Measurements from ENCODE around the gene IPPK.

The IPPK gene

DNA sequence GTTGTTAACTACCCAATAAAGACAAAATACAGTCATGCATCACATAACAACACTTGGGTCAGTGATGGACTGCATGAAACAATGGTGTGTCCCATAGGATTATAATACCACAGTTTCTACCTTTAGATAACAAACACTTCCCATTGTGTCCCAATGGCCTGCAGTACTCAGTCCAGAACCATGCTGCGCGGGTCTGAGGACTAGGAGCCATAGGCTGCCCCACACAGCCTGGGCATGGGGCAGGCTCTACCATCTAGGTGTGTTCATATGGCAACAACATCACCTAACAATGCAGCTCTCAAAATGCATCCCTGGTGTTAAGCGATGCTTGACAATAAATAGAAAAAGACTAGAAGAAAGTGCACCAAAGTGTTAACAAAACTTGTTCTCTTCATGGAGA lies 6.8 kb downstream of the IPPK start:
- no peak for TF ChIP-seq EZH2 (IDR thresholded peaks at IDR 0.05; ENCODE audit: borderline replicate concordance, low read depth, low read length, severe bottlenecking)
- TF ChIP-seq, protein P1, sequence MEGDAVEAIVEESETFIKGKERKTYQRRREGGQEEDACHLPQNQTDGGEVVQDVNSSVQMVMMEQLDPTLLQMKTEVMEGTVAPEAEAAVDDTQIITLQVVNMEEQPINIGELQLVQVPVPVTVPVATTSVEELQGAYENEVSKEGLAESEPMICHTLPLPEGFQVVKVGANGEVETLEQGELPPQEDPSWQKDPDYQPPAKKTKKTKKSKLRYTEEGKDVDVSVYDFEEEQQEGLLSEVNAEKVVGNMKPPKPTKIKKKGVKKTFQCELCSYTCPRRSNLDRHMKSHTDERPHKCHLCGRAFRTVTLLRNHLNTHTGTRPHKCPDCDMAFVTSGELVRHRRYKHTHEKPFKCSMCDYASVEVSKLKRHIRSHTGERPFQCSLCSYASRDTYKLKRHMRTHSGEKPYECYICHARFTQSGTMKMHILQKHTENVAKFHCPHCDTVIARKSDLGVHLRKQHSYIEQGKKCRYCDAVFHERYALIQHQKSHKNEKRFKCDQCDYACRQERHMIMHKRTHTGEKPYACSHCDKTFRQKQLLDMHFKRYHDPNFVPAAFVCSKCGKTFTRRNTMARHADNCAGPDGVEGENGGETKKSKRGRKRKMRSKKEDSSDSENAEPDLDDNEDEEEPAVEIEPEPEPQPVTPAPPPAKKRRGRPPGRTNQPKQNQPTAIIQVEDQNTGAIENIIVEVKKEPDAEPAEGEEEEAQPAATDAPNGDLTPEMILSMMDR (IDR thresholded peaks at IDR 0.05; ENCODE audit: borderline replicate concordance, extremely low read depth, low read length, poor library complexity, severe bottlenecking), result no peak
- ATAC-seq (ENCODE audit: insufficient read depth, low read depth), result no peak
- H3K9ac ChIP-seq (ENCODE audit: low read depth, low read length), result no peak overlapping the region
- H3K4me3 ChIP-seq (ENCODE audit: low read depth in 1 of 2, low read length in 2 of 2), result no peak overlapping the region
- peaks cover 19% of the 10 kb centered on the region for H3K36me3 ChIP-seq (ENCODE audit: insufficient read depth, low read length)
- no peak overlapping the region for H2AFZ ChIP-seq (ENCODE audit: low read depth, low read length)
- peaks cover 69% of the 10 kb centered on the region for H3K79me2 ChIP-seq (ENCODE audit: insufficient read depth, low read length)
- no peaks in the 10 kb centered on the region for H3K9me3 ChIP-seq (ENCODE audit: insufficient read depth, low read length, severe bottlenecking)
- H4K20me1 ChIP-seq (ENCODE audit: insufficient read depth, low read length), result peaks cover 40% of the 10 kb centered on the region
- no peak for DNase-seq
- H3K27ac ChIP-seq (ENCODE audit: low read length), result no peak overlapping the region
- peaks cover 9% of the 10 kb centered on the region for H3K4me1 ChIP-seq (ENCODE audit: insufficient read depth, low read length)
- H3K27me3 ChIP-seq (ENCODE audit: insufficient read depth, low read length, poor library complexity), result no peaks in the 10 kb centered on the region
- H3K4me2 ChIP-seq (ENCODE audit: insufficient read depth, low read length), result no peak overlapping the region

DNA sequence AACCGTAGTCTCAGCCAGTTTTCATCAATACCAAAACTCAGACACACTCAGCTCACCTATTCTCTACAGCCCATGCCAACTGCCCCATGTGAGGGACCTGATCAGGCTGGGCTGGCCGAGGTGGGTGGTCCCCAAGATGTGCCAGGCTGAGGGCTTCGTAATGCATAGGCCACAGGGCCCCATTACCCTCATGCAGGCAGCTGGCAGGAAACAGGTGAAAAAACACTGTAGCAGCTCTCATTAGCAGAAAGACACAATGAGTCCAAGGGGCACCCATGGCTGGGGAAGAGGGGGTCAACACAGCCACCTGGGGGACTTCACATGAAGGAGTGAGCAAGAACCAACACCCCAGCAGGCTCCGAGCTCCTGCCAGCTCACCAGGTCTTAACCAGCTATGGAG lies 8.2 kb downstream of the IPPK start:
- no peak overlapping the region for H2AFZ ChIP-seq (ENCODE audit: low read depth, low read length)
- no peak overlapping the region for H3K27ac ChIP-seq (ENCODE audit: low read length)
- H3K79me2 ChIP-seq (ENCODE audit: insufficient read depth, low read length), result peaks cover 60% of the 10 kb centered on the region
- H3K9me3 ChIP-seq (ENCODE audit: insufficient read depth, low read length, severe bottlenecking), result no peaks in the 10 kb centered on the region
- ATAC-seq (ENCODE audit: insufficient read depth, low read depth) (no peak), DNase-seq (no peak)
- no peaks in the 10 kb centered on the region for H3K27me3 ChIP-seq (ENCODE audit: insufficient read depth, low read length, poor library complexity)
- H3K4me2 ChIP-seq (ENCODE audit: insufficient read depth, low read length), result no peak overlapping the region
- peaks cover 21% of the 10 kb centered on the region for H3K36me3 ChIP-seq (ENCODE audit: insufficient read depth, low read length)
- H3K4me3 ChIP-seq (ENCODE audit: low read depth in 1 of 2, low read length in 2 of 2), result no peak overlapping the region
- H3K4me1 ChIP-seq (ENCODE audit: insufficient read depth, low read length), result peaks cover 8% of the 10 kb centered on the region
- H3K9ac ChIP-seq (ENCODE audit: low read depth, low read length), result no peak overlapping the region
- peaks cover 43% of the 10 kb centered on the region for H4K20me1 ChIP-seq (ENCODE audit: insufficient read depth, low read length)
- TF ChIP-seq, protein P1 (IDR thresholded peaks at IDR 0.05; ENCODE audit: borderline replicate concordance, extremely low read depth, low read length, poor library complexity, severe bottlenecking), result no peak
- no peak for TF ChIP-seq EZH2 (IDR thresholded peaks at IDR 0.05; ENCODE audit: borderline replicate concordance, low read depth, low read length, severe bottlenecking)

DNA sequence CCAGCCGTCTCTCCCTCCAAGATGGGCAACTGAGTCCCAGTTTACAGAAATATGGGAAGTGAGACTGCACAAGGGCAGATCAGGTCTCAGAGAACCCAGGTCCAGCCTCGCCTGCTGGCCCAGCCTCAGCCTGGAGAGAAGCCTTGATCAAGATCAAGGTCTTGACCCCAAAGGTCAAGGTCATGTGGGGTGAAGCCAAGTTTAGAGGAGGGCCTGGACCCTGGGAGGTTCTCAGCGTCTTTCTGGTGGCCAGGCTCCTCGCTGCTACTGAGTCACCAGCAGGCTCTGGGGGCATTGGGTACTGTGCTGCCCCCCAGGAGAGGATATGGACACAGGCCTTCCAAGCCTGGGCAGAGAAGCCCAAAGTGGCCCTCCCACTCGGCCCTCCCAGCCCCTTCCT lies 8.8 kb downstream of the IPPK start:
- no peak for ATAC-seq (ENCODE audit: insufficient read depth, low read depth)
- Histone ChIP-seq H3K27ac (ENCODE audit: low read length) (no peak overlapping the region), H3K79me2 (ENCODE audit: insufficient read depth, low read length) (peaks cover 55% of the 10 kb centered on the region), H3K4me1 (ENCODE audit: insufficient read depth, low read length) (peaks cover 5% of the 10 kb centered on the region), H4K20me1 (ENCODE audit: insufficient read depth, low read length) (peaks cover 39% of the 10 kb centered on the region), H2AFZ (ENCODE audit: low read depth, low read length) (no peak overlapping the region), H3K4me3 (ENCODE audit: low read depth in 1 of 2, low read length in 2 of 2) (no peak overlapping the region), H3K9ac (ENCODE audit: low read depth, low read length) (no peak overlapping the region), H3K9me3 (ENCODE audit: insufficient read depth, low read length, severe bottlenecking) (no peaks in the 10 kb centered on the region), H3K4me2 (ENCODE audit: insufficient read depth, low read length) (no peak overlapping the region), H3K27me3 (ENCODE audit: insufficient read depth, low read length, poor library complexity) (no peaks in the 10 kb centered on the region), H3K36me3 (ENCODE audit: insufficient read depth, low read length) (peaks cover 24% of the 10 kb centered on the region)
- DNase-seq, result no peak
- no peak for TF ChIP-seq EZH2 (IDR thresholded peaks at IDR 0.05; ENCODE audit: borderline replicate concordance, low read depth, low read length, severe bottlenecking)
- TF ChIP-seq, protein P1 (IDR thresholded peaks at IDR 0.05; ENCODE audit: borderline replicate concordance, extremely low read depth, low read length, poor library complexity, severe bottlenecking), result no peak

DNA sequence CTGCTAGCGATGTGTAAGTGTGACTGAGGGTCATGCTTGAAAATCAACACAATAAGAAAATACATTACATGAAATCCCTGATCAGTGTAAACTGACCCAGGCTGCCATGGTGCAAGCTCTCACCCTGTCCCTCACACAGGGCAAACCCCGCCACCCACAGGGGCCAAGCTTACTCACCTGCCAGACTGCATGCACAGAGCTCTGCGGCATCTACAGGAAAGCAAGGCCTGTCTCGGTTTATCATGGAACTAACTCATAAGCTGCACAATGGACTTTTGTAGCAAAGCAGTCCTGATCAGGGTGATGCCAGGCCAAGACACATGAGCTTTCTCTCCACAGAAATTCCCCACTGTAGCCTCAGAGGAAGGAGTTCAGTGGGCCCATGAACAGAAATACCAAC lies 9.7 kb downstream of the IPPK start:
- no peak overlapping the region for H3K27ac ChIP-seq (ENCODE audit: low read length)
- H3K27me3 ChIP-seq (ENCODE audit: insufficient read depth, low read length, poor library complexity), result no peaks in the 10 kb centered on the region
- peaks cover 49% of the 10 kb centered on the region for H3K79me2 ChIP-seq (ENCODE audit: insufficient read depth, low read length)
- H3K4me3 ChIP-seq (ENCODE audit: low read depth in 1 of 2, low read length in 2 of 2), result no peak overlapping the region
- TF ChIP-seq, protein P1 (IDR thresholded peaks at IDR 0.05; ENCODE audit: borderline replicate concordance, extremely low read depth, low read length, poor library complexity, severe bottlenecking), result no peak
- TF ChIP-seq EZH2 (IDR thresholded peaks at IDR 0.05; ENCODE audit: borderline replicate concordance, low read depth, low read length, severe bottlenecking), result no peak
- H3K4me1 ChIP-seq (ENCODE audit: insufficient read depth, low read length), result no peaks in the 10 kb centered on the region
- no peak overlapping the region for H3K4me2 ChIP-seq (ENCODE audit: insufficient read depth, low read length)
- no peaks in the 10 kb centered on the region for H3K9me3 ChIP-seq (ENCODE audit: insufficient read depth, low read length, severe bottlenecking)
- no peak overlapping the region for H3K9ac ChIP-seq (ENCODE audit: low read depth, low read length)
- ATAC-seq (ENCODE audit: insufficient read depth, low read depth) (no peak), DNase-seq (no peak)
- H4K20me1 ChIP-seq (ENCODE audit: insufficient read depth, low read length), result peaks cover 34% of the 10 kb centered on the region
- peaks cover 31% of the 10 kb centered on the region for H3K36me3 ChIP-seq (ENCODE audit: insufficient read depth, low read length)
- no peak overlapping the region for H2AFZ ChIP-seq (ENCODE audit: low read depth, low read length)
